ENCODE data around the gene VASH2. TPM values are rescaled to one million over a fixed set of nuclear protein-coding genes. Genes with fewer than 3 reads are reported as not detected.
"Not testable (repeated sequence)": the region's sequence is repeated elsewhere in the genome, so short reads cannot be mapped to it uniquely, and the experiment has no call there.

The VASH2 gene
- total RNA-seq (2022) (4.7 and 5.8 TPM in 2 replicates), Bru-seq, nascent RNA (percentile 36 among the genes with signal in this experiment), BruChase-seq, experiment 1, labeled RNA remaining after a 6-hour chase (percentile 39 among the genes with signal in this experiment), BruChase-seq, experiment 2, labeled RNA remaining after a 2-hour chase (percentile 42 among the genes with signal in this experiment)
- long read RNA-seq, partial matches to known transcripts, result 1 of 2 reads
- long read RNA-seq, other reads (novel, unspliced or antisense), result 1 of 2 reads

DNA sequence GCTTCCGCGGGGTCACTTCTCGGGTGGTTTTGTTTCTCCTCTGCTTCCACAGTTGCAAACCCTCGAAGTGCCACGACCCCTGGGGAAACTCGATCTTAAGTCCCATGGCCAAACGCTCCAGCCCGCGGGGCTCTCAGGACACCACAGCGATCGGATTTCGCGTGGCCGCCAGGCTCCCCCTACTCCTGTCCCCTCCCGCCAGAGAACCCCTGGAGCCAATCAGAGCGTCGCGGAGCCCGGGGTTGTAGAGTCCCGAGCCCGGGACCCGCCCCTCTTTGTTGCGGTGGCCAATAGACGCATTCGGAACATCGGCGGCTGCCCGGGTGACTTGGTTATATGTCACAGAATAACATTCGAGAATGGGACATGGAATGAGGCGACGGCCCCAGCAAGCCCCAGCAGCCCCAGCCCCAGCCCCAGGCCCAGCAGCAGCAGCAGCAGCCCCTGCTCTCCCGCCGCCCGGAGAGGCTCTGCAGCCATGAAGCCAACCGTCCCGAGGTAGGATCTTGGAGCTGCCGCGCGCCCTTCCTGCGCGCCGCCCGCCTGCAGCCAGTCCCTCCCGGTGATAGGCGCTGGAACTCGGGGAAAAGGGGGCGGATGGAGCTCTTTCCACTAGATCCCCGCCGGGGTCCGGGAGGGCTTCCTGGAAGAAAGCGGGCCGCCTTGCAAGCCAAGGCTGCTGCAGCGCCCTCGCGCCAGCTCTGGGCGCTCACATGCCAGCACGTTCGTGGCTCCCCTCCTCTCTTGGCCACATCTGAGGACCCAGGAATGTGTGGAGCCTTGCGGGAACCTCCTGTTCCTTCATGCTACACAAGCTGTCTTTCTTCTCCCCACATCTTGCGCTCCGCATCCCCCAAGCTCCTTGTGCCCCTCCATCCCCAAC is at the start of gene VASH2:
Gene VASH2, plus strand, starts transcription at position 299 of the 883 bp plus-strand sequence. CDS start 1,002 bp downstream, outside the sequence.
- CTCF ChIA-PET, result interaction anchor here (0.5 to 0.7 kb wide), 5 partner anchors 32 to 833 kb away, joined by 3 to 6 read pairs (median 5); no protein-coding TSS in a partner anchor
- peak within 1 kb of the TSS; percentile 77 for H3K4me3 Mint-ChIP-seq (ENCODE audit: low read depth, unreplicated experiment)
- H3K27ac Mint-ChIP-seq (ENCODE audit: unreplicated experiment), result peak within 1 kb of the TSS; percentile 46
- peak; percentile 89 for DNase-seq
- no peaks in the 10 kb centered on the region for H3K9me3 Mint-ChIP-seq (ENCODE audit: low read depth, unreplicated experiment)
- peaks cover 26% of the 10 kb centered on the region for H3K27me3 Mint-ChIP-seq (ENCODE audit: unreplicated experiment)
- intact Hi-C loops (cut with micrococcal nuclease; ENCODE audit: unreplicated experiment), result no loop called here
- no TSS peak for BruUV-seq (replicated peaks)
- H3K36me3 Mint-ChIP-seq (ENCODE audit: insufficient read depth, unreplicated experiment), result peaks cover 11% of the 10 kb centered on the region
- H3K4me1 Mint-ChIP-seq (ENCODE audit: low read depth, unreplicated experiment), result peaks cover 9% of the 10 kb centered on the region
- TF ChIP-seq, protein P1, sequence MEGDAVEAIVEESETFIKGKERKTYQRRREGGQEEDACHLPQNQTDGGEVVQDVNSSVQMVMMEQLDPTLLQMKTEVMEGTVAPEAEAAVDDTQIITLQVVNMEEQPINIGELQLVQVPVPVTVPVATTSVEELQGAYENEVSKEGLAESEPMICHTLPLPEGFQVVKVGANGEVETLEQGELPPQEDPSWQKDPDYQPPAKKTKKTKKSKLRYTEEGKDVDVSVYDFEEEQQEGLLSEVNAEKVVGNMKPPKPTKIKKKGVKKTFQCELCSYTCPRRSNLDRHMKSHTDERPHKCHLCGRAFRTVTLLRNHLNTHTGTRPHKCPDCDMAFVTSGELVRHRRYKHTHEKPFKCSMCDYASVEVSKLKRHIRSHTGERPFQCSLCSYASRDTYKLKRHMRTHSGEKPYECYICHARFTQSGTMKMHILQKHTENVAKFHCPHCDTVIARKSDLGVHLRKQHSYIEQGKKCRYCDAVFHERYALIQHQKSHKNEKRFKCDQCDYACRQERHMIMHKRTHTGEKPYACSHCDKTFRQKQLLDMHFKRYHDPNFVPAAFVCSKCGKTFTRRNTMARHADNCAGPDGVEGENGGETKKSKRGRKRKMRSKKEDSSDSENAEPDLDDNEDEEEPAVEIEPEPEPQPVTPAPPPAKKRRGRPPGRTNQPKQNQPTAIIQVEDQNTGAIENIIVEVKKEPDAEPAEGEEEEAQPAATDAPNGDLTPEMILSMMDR (IDR thresholded peaks at IDR 0.05; ENCODE audit: unreplicated experiment), result no peak

DNA sequence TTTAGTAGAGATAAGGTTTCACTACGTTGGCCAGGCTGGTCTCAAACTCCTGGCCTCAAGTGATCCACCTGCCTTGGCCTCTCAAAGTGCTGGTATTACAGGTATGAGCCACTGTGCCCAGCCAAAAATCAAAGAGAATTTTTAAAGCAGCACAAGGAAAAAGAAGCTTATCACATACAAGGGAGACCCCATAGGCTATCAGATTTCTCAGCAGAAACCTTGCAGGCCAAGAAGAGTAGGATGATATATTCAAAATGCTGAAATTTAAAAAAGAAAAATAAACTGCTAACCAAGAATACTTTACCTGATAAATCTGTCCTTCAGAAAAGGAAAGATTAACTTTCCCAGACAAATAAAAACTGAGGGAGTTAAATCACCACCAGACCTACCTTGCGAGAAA is 49.1 kb upstream of the VASH2 start:
- no TSS peak for BruUV-seq (replicated peaks)
- Mint-ChIP-seq H3K9me3 (ENCODE audit: low read depth, unreplicated experiment) (peaks cover 5% of the 10 kb centered on the region), H3K36me3 (ENCODE audit: insufficient read depth, unreplicated experiment) (peaks cover 8% of the 10 kb centered on the region), H3K27ac (ENCODE audit: unreplicated experiment) (no peak overlapping the region), H3K4me1 (ENCODE audit: low read depth, unreplicated experiment) (no peaks in the 10 kb centered on the region), H3K27me3 (ENCODE audit: unreplicated experiment) (no peaks in the 10 kb centered on the region), H3K4me3 (ENCODE audit: low read depth, unreplicated experiment) (no peak overlapping the region)
- TF ChIP-seq, protein P1 (IDR thresholded peaks at IDR 0.05; ENCODE audit: unreplicated experiment), result no peak
- intact Hi-C loops (cut with micrococcal nuclease; ENCODE audit: unreplicated experiment), result no loop called here
- CTCF ChIA-PET, result interaction anchor here (1.7 kb wide), 1 partner anchor 86 kb away, joined by 3 read pairs; no protein-coding TSS in a partner anchor
- no peak for DNase-seq

DNA sequence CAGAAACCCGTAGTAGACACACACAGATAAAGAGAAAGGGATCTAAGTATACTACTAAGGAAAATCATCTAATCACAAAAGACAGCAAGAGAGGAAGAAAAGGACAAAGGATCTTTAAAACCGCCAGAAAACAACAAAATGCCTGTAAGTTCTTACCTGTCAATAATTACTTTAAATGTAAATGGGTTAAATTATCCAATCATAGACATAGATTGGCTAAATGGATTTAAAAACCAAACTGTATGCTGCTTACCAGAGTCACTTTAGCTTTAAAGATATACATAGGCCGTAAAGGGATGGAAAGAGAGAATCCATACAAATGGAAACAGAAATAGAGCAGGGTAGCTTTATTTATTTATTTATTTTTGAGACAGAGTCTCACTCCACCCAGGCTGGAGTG is 48.3 kb upstream of the VASH2 start:
- no peak for DNase-seq
- CTCF ChIA-PET, result interaction anchor here (0.8 to 1.7 kb wide), 2 partner anchors 87 to 1403 kb away, joined by 3 read pairs; no protein-coding TSS in a partner anchor
- H3K9me3 Mint-ChIP-seq (ENCODE audit: low read depth, unreplicated experiment), result peaks cover 5% of the 10 kb centered on the region
- no TSS peak for BruUV-seq (replicated peaks)
- peaks cover 5% of the 10 kb centered on the region for H3K36me3 Mint-ChIP-seq (ENCODE audit: insufficient read depth, unreplicated experiment)
- H3K27ac Mint-ChIP-seq (ENCODE audit: unreplicated experiment), result no peak overlapping the region
- no peak overlapping the region for H3K4me3 Mint-ChIP-seq (ENCODE audit: low read depth, unreplicated experiment)
- no peaks in the 10 kb centered on the region for H3K27me3 Mint-ChIP-seq (ENCODE audit: unreplicated experiment)
- TF ChIP-seq, protein P1 (IDR thresholded peaks at IDR 0.05; ENCODE audit: unreplicated experiment), result no peak
- intact Hi-C loops (cut with micrococcal nuclease; ENCODE audit: unreplicated experiment), result no loop called here
- H3K4me1 Mint-ChIP-seq (ENCODE audit: low read depth, unreplicated experiment), result no peaks in the 10 kb centered on the region

DNA sequence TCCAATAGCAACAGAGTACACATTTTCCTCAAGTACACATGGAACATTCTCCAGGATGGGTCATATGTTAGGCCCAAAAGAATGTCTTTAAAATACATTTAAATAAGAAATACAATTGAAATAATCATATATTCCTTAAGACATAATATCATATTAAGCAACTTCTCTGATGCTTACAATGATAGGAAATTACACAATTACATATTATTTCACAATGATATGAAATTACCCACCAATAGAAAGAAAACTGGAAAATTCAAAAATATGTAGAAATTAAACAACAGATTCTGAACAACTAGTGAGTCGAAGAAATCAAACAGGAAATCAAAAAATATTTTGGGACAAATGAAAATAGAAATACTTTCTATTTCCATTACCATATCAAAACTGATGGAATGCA is 46.7 kb upstream of the VASH2 start:
- no peak for DNase-seq
- TF ChIP-seq, protein P1 (IDR thresholded peaks at IDR 0.05; ENCODE audit: unreplicated experiment), result no peak
- Mint-ChIP-seq H3K4me3 (ENCODE audit: low read depth, unreplicated experiment) (no peak overlapping the region), H3K9me3 (ENCODE audit: low read depth, unreplicated experiment) (peaks cover 5% of the 10 kb centered on the region), H3K27ac (ENCODE audit: unreplicated experiment) (no peak overlapping the region), H3K4me1 (ENCODE audit: low read depth, unreplicated experiment) (no peaks in the 10 kb centered on the region), H3K27me3 (ENCODE audit: unreplicated experiment) (no peaks in the 10 kb centered on the region), H3K36me3 (ENCODE audit: insufficient read depth, unreplicated experiment) (no peaks in the 10 kb centered on the region)
- CTCF ChIA-PET, result no interaction called here
- intact Hi-C loops (cut with micrococcal nuclease; ENCODE audit: unreplicated experiment), result no loop called here
- no TSS peak for BruUV-seq (replicated peaks)

DNA sequence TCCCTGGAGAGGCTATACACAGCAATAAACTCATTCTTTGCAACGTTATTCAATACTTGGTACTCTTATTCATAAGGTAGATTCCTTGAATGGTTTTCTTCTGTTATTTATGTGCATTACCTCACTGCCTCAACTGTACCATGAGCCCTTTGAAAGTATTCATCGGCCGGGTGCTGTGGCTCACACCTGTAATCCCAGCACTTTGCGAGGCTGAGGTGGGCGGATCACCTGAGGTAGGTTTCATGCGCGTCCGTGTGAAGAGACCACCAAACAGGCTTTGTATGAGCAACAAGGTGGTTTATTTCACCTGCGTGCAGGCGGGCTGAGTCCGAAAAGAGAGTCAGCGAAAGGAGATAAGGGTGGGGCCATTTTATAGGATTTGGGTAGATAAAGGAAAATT is 42.3 kb upstream of the VASH2 start:
- H3K27me3 Mint-ChIP-seq (ENCODE audit: unreplicated experiment); H3K36me3 Mint-ChIP-seq (ENCODE audit: insufficient read depth, unreplicated experiment); intact Hi-C loops (cut with micrococcal nuclease; ENCODE audit: unreplicated experiment); H3K4me3 Mint-ChIP-seq (ENCODE audit: low read depth, unreplicated experiment); BruUV-seq (replicated peaks); DNase-seq; H3K9me3 Mint-ChIP-seq (ENCODE audit: low read depth, unreplicated experiment); H3K4me1 Mint-ChIP-seq (ENCODE audit: low read depth, unreplicated experiment); H3K27ac Mint-ChIP-seq (ENCODE audit: unreplicated experiment): not testable (repeated sequence)
- CTCF ChIA-PET, result interaction anchor here (0.7 kb wide), 1 partner anchor 50 kb away, joined by 3 read pairs; the partner anchor contains the start of gene FLVCR1

All from Calu3 (cell line).